ENCODE data around the gene MZT2B. TPM values are rescaled to one million over a fixed set of nuclear protein-coding genes. Genes with fewer than 3 reads are reported as not detected.
"Not testable (repeated sequence)": the region's sequence is repeated elsewhere in the genome, so short reads cannot be mapped to it uniquely, and the experiment has no call there.

MZT2B gene
- total RNA-seq, 1 donor from 2014 or later: 143 TPM

DNA sequence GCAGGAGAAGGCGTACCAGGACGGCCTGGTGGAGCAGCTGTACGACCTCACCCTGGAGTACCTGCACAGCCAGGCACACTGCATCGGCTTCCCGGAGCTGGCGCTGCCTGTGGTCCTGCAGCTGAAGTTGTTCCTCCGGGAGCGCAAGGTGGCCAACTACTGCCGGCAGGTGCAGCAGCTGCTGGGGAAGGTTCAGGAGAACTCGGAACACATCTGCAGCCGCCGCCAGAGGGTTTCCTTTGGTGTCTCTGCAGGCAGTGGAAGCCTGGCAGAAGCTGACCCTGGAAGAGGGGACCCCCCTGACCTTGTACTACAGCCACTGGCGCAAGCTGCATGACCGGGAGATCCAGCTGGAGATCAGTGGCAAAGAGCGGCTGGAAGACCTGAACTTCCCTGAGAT lies 48.8 kb downstream of the MZT2B start:
- POLR2A ChIA-PET; ATAC-seq (ENCODE audit: low read depth); H3K4me1 Mint-ChIP-seq; H3K36me3 Mint-ChIP-seq (ENCODE audit: low read depth); intact Hi-C loops (cut with micrococcal nuclease); DNase-seq; H3K4me3 Mint-ChIP-seq; H3K27me3 Mint-ChIP-seq; H3K9me3 Mint-ChIP-seq; CTCF ChIA-PET; H3K27ac Mint-ChIP-seq: not testable (repeated sequence)

- ChIA-PET CTCF (no interaction called here), POLR2A (no interaction called here)
- no peak for ATAC-seq (ENCODE audit: low read depth)
- H3K4me3 Mint-ChIP-seq: no peak overlapping the region
- no peak overlapping the region for H3K27ac Mint-ChIP-seq
- TF ChIP-seq, protein P1, sequence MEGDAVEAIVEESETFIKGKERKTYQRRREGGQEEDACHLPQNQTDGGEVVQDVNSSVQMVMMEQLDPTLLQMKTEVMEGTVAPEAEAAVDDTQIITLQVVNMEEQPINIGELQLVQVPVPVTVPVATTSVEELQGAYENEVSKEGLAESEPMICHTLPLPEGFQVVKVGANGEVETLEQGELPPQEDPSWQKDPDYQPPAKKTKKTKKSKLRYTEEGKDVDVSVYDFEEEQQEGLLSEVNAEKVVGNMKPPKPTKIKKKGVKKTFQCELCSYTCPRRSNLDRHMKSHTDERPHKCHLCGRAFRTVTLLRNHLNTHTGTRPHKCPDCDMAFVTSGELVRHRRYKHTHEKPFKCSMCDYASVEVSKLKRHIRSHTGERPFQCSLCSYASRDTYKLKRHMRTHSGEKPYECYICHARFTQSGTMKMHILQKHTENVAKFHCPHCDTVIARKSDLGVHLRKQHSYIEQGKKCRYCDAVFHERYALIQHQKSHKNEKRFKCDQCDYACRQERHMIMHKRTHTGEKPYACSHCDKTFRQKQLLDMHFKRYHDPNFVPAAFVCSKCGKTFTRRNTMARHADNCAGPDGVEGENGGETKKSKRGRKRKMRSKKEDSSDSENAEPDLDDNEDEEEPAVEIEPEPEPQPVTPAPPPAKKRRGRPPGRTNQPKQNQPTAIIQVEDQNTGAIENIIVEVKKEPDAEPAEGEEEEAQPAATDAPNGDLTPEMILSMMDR (IDR thresholded peaks at IDR 0.05): no peak
- DNase-seq: no peak
- intact Hi-C loops (cut with micrococcal nuclease): no loop called here
- no peaks in the 10 kb centered on the region for H3K4me1 Mint-ChIP-seq
- peaks cover 9% of the 10 kb centered on the region for H3K27me3 Mint-ChIP-seq
- H3K36me3 Mint-ChIP-seq (ENCODE audit: low read depth): no peaks in the 10 kb centered on the region
- H3K9me3 Mint-ChIP-seq: no peaks in the 10 kb centered on the region
Observed at GRCh38 chr2:130231656-130232055, 49.6 kb downstream of the MZT2B start.

GRCh38 chr2:130233066-130233465 lies 51.0 kb downstream of the MZT2B start:
- H3K27ac Mint-ChIP-seq; H3K9me3 Mint-ChIP-seq; H3K36me3 Mint-ChIP-seq (ENCODE audit: low read depth); CTCF ChIA-PET; H3K27me3 Mint-ChIP-seq; POLR2A ChIA-PET; intact Hi-C loops (cut with micrococcal nuclease); ATAC-seq (ENCODE audit: low read depth); H3K4me1 Mint-ChIP-seq; H3K4me3 Mint-ChIP-seq; DNase-seq: not testable (repeated sequence)

GRCh38 chr2:130239581-130239980 lies 57.5 kb downstream of the MZT2B start:
- CTCF ChIA-PET; H3K4me3 Mint-ChIP-seq; H3K36me3 Mint-ChIP-seq (ENCODE audit: low read depth): not testable (repeated sequence)

More at GRCh38 chr2:130239581-130239980, 57.5 kb downstream of the MZT2B start:
- H3K4me1 Mint-ChIP-seq; H3K27ac Mint-ChIP-seq; POLR2A ChIA-PET; ATAC-seq (ENCODE audit: low read depth); intact Hi-C loops (cut with micrococcal nuclease); H3K9me3 Mint-ChIP-seq; H3K27me3 Mint-ChIP-seq; DNase-seq: not testable (repeated sequence)

Other genes starting within 250 kb of the MZT2B start
- not detected in 2 replicates for gene RAB6C, start 202.6 kb upstream of the MZT2B start, total RNA-seq
- not detected in 2 replicates for gene POTEF, start 53.0 kb upstream of the MZT2B start, total RNA-seq
- gene CCDC74B, start 37.1 kb upstream of the MZT2B start, total RNA-seq: 0.24 and 0.93 TPM in 2 replicates
- gene SMPD4, start 660 bp upstream of the MZT2B start, total RNA-seq: 58.5 and 66.8 TPM in 2 replicates
- not detected in 2 replicates for gene TUBA3E, start 16.2 kb downstream of the MZT2B start, total RNA-seq
- gene IMP4, start 160.6 kb downstream of the MZT2B start, total RNA-seq: 121 and 140 TPM in 2 replicates
- 77.7 and 79.2 TPM in 2 replicates for gene PTPN18, start 173.8 kb downstream of the MZT2B start, total RNA-seq

Measured in activated B cell treated with CpG ODN at 0.5 μM for 24 hours (primary cell).